Prostate gland (tissue), 2 donors: ENCODE results near the gene GRID1.

Experiments
- CTCF ChIP-seq, 4 experiments: fragments of 200-600 bp in 2 of 4; fragments of 450-650 bp in 2 of 4; sonication (generic) in 2 of 4; IDR thresholded peaks; 1 replicate in 3 of 4; 2 replicates in 1 of 4; pipeline ENCODE4 v1.5.1; 2016 to 2019; ENCODE audit warnings: antibody characterized with exemption in 4 of 4, mild to moderate bottlenecking in 2 of 4, moderate library complexity in 2 of 4
- POLR2A ChIP-seq: fragments of 450-650 bp; IDR thresholded peaks from one replicate; pipeline ENCODE4 v1.6.1; 2016; ENCODE audit warnings: antibody characterized with exemption, mild to moderate bottlenecking
- POLR2AphosphoS5 ChIP-seq: sonication (generic); formaldehyde crosslinking; IDR thresholded peaks from one replicate; pipeline ENCODE4 v1.6.1; 2017; ENCODE audit warnings: antibody characterized with exemption

GRCh38 chr10:86082556-86082955, 284.0 kb downstream of the GRID1 start:
- no peak for TF ChIP-seq CTCF (IDR thresholded peaks at IDR 0.05)
- TF ChIP-seq POLR2AphosphoS5 = no peak
- TF ChIP-seq POLR2A = no peak
